ENCODE measurements around the gene SIGLEC11. TPM values are rescaled to one million over a fixed set of nuclear protein-coding genes. Genes with fewer than 3 reads are reported as not detected.
"Not testable (repeated sequence)": the region's sequence is repeated elsewhere in the genome, so short reads cannot be mapped to it uniquely, and the experiment has no call there.

SIGLEC11 gene
- polyA plus RNA-seq, 4 donors: 0.45 to 37.2 (median 0.80) TPM

DNA sequence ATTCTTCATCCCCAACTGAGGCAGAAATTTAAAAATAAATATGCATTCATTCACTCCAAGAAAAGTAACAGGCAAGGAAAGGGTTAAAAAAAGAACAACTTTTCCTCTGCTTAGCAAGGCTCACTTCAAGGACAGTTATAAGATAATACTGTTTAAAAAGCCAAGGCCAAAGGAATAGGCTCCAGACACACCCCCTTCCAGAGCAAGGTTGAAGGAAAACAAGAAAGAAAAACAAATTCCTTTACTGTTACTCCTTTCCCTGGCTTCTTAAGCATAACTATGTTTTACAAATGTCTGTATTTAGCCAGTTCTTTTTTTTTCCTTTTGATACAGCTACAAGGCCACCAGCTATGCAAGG, 8.5 kb downstream of the SIGLEC11 start:
- H3K4me1 ChIP-seq (ENCODE audit: control insufficient read depth in 3 of 3, insufficient read depth in 2 of 3, low read depth in 1 of 3, low read length in 2 of 3): peaks cover 0 to 46% (median 0%) of the 10 kb centered on the region in 3 donors
- peaks cover 0 to 22% (median 0%) of the 10 kb centered on the region in 3 donors for H3K36me3 ChIP-seq (ENCODE audit: control insufficient read depth in 3 of 3, insufficient read depth in 2 of 3, low read depth in 1 of 3, low read length in 3 of 3)
- H3K27me3 ChIP-seq (ENCODE audit: control insufficient read depth in 3 of 3, insufficient read depth in 3 of 3, low read length in 3 of 3): no peaks in the 10 kb centered on the region
- no peak for DNase-seq
- H3K27ac ChIP-seq (ENCODE audit: low read depth in 1 of 3, low read length in 2 of 3): no peak overlapping the region
- H3K9me3 ChIP-seq (ENCODE audit: control insufficient read depth in 2 of 2, insufficient read depth in 1 of 2, low read depth in 1 of 2, low read length in 1 of 2): no peaks in the 10 kb centered on the region
- no peak for FAIRE-seq
- no peak overlapping the region for H3K4me3 ChIP-seq (ENCODE audit: low read depth in 1 of 3, low read length in 3 of 3)

DNA sequence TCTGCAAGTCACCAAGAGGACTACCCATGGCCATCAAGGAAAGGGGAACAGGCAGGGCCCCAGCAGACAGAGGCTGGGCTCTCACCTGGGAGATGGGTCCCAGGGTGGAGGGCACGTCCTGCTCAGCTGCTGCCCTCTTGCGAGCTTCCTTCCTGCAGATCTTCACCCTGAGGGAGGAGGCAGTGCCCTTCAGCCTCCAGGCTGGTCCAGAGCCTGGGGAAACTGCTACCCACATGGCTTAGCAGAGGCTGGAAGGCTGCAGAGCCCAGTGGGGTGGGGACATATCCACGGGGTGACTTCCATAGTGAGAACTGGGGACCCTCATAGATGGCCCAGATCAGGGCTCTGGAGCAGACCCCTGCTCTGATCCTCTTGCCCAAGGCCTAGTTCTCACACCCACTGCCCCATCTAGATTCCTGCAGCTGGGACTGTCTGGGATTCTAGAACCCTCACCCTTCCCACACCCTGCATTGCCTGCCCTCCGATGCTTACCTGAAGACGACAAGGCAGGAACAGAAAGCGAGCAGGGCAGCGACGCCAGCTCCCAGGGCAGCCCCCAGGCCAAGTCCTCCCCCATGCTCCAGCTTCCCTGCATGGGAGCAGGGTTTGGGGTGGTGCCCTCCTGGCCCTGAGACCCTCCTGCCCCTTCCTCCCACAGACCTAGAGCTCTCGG, 9.0 kb downstream of the SIGLEC11 start:
- H3K9me3 ChIP-seq (ENCODE audit: control insufficient read depth in 2 of 2, insufficient read depth in 1 of 2, low read depth in 1 of 2, low read length in 1 of 2): no peaks in the 10 kb centered on the region
- H3K36me3 ChIP-seq (ENCODE audit: control insufficient read depth in 3 of 3, insufficient read depth in 2 of 3, low read depth in 1 of 3, low read length in 3 of 3): peaks cover 0 to 24% (median 0%) of the 10 kb centered on the region in 3 donors
- H3K27ac ChIP-seq (ENCODE audit: low read depth in 1 of 3, low read length in 2 of 3): no peak overlapping the region
- FAIRE-seq (no peak), DNase-seq (no peak)
- no peak overlapping the region for H3K4me3 ChIP-seq (ENCODE audit: low read depth in 1 of 3, low read length in 3 of 3)
- no peaks in the 10 kb centered on the region for H3K27me3 ChIP-seq (ENCODE audit: control insufficient read depth in 3 of 3, insufficient read depth in 3 of 3, low read length in 3 of 3)
- peaks cover 0 to 46% (median 0%) of the 10 kb centered on the region in 3 donors for H3K4me1 ChIP-seq (ENCODE audit: control insufficient read depth in 3 of 3, insufficient read depth in 2 of 3, low read depth in 1 of 3, low read length in 2 of 3)
- WGBS, 3 donors: 68 to 81% (median 79%) methylated on average over 9 of the region's 9 CpGs

DNA sequence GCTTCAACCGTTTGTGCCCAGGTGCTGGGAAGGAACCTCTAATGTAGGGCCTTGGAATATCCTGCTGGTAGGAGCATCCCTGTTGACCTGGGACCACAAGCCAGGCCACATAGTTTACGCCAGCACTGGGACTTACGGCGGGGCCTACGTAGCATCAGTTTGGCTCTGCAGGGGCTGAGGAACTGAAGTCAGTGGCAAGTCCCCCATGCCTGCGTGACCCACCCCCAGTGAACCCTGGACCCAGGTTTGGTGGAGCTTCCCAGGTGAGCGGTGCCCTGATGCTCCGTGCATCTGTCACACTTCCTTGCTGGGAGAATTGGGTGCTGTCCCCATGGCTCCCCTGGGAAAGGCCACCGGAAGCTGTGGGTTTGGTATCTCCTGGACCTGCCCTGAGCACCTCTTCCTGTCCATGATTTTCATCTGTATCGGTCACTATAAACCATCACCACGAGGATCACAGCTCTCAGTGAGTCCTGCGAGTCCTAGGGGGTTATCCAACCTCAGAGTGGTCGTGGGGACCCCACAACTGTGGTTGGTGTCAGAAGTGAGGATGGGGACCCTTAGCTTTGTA, 9.9 kb downstream of the SIGLEC11 start:
- Histone ChIP-seq H3K27me3 (ENCODE audit: control insufficient read depth in 3 of 3, insufficient read depth in 3 of 3, low read length in 3 of 3) (no peaks in the 10 kb centered on the region), H3K36me3 (ENCODE audit: control insufficient read depth in 3 of 3, insufficient read depth in 2 of 3, low read depth in 1 of 3, low read length in 3 of 3) (peaks cover 0 to 27% (median 0%) of the 10 kb centered on the region in 3 donors), H3K4me1 (ENCODE audit: control insufficient read depth in 3 of 3, insufficient read depth in 2 of 3, low read depth in 1 of 3, low read length in 2 of 3) (peaks cover 0 to 37% (median 0%) of the 10 kb centered on the region in 3 donors), H3K27ac (ENCODE audit: low read depth in 1 of 3, low read length in 2 of 3) (no peak overlapping the region), H3K4me3 (ENCODE audit: low read depth in 1 of 3, low read length in 3 of 3) (no peak overlapping the region), H3K9me3 (ENCODE audit: control insufficient read depth in 2 of 2, insufficient read depth in 1 of 2, low read depth in 1 of 2, low read length in 1 of 2) (no peaks in the 10 kb centered on the region)
- FAIRE-seq (no peak), DNase-seq (no peak)
- WGBS, 3 donors: 74 to 84% (median 77%) methylated on average over 13 of the region's 13 CpGs

DNA sequence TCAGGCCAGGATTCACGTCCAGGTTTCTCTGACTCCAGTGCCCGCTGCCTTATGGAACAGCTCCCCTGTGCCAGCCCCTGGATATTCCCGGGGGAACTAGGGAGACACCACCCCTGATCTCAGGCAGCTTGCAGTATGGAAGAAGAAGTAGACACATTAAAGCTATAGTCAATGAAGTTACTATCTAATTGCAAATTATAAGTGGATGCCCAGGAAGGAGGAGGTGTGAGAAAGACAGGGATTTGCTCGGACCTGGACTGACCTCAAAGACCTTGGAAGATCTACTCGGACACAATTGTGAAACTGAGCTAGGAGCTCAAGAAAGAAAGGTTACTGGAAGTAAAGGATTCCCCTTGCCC, 10.4 kb downstream of the SIGLEC11 start:
- Histone ChIP-seq H3K4me1 (ENCODE audit: control insufficient read depth in 3 of 3, insufficient read depth in 2 of 3, low read depth in 1 of 3, low read length in 2 of 3) (peaks cover 0 to 37% (median 0%) of the 10 kb centered on the region in 3 donors), H3K36me3 (ENCODE audit: control insufficient read depth in 3 of 3, insufficient read depth in 2 of 3, low read depth in 1 of 3, low read length in 3 of 3) (peaks cover 0 to 27% (median 0%) of the 10 kb centered on the region in 3 donors), H3K27me3 (ENCODE audit: control insufficient read depth in 3 of 3, insufficient read depth in 3 of 3, low read length in 3 of 3) (no peaks in the 10 kb centered on the region), H3K27ac (ENCODE audit: low read depth in 1 of 3, low read length in 2 of 3) (no peak overlapping the region), H3K4me3 (ENCODE audit: low read depth in 1 of 3, low read length in 3 of 3) (no peak overlapping the region), H3K9me3 (ENCODE audit: control insufficient read depth in 2 of 2, insufficient read depth in 1 of 2, low read depth in 1 of 2, low read length in 1 of 2) (no peaks in the 10 kb centered on the region)
- FAIRE-seq: no peak
- 82 to 88% (median 87%) methylated on average over 5 of the region's 5 CpGs for WGBS, 3 donors
- no peak for DNase-seq

DNA sequence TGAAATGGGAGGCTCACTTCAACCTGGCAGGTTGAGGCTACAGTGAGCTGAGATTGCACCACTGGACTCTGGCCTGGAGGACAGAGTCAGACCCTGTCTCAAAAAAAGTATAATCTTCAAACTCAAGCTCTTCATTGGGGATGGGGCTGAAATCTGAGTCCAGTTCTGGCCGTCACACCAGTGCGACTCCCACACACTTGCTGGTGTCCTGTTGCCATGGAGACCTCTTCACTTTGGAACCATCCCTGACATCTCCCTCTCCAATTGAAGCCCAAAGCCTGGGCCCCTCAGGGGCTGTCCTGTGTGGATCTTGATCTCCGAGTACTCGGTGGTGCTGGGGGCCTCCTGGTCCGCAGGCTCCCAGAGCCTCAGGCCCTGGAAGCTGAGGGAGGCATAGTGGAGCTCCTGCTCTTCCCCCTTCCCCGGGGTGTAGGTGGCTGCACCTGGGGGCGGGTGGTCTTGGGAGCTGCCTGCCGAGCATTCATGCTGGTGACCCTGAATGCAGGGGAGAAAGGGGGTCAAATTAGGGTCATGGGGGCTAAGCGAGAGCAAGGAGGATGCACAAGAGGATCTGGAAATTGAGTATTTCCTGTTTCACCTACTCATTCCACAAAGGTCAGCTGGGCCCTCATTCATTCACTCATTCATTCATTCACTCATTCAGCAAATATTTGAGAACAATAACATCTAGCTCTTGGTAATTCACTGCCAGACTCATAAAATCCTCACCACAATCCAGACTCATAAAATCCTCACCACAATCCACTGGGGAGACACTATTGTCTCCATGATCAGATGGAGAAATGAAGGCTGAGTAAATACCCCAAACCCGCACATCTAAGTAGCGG, 11.0 kb downstream of the SIGLEC11 start:
- Histone ChIP-seq H3K4me3 (ENCODE audit: low read depth in 1 of 3, low read length in 3 of 3) (no peak overlapping the region), H3K27ac (ENCODE audit: low read depth in 1 of 3, low read length in 2 of 3) (no peak overlapping the region), H3K9me3 (ENCODE audit: control insufficient read depth in 2 of 2, insufficient read depth in 1 of 2, low read depth in 1 of 2, low read length in 1 of 2) (no peaks in the 10 kb centered on the region), H3K27me3 (ENCODE audit: control insufficient read depth in 3 of 3, insufficient read depth in 3 of 3, low read length in 3 of 3) (no peaks in the 10 kb centered on the region), H3K36me3 (ENCODE audit: control insufficient read depth in 3 of 3, insufficient read depth in 2 of 3, low read depth in 1 of 3, low read length in 3 of 3) (peaks cover 0 to 27% (median 0%) of the 10 kb centered on the region in 3 donors), H3K4me1 (ENCODE audit: control insufficient read depth in 3 of 3, insufficient read depth in 2 of 3, low read depth in 1 of 3, low read length in 2 of 3) (peaks cover 0 to 31% (median 0%) of the 10 kb centered on the region in 3 donors)
- FAIRE-seq (no peak), DNase-seq (no peak)
- 81 to 93% (median 81%) methylated on average over 11 of the region's 11 CpGs for WGBS, 3 donors

DNA sequence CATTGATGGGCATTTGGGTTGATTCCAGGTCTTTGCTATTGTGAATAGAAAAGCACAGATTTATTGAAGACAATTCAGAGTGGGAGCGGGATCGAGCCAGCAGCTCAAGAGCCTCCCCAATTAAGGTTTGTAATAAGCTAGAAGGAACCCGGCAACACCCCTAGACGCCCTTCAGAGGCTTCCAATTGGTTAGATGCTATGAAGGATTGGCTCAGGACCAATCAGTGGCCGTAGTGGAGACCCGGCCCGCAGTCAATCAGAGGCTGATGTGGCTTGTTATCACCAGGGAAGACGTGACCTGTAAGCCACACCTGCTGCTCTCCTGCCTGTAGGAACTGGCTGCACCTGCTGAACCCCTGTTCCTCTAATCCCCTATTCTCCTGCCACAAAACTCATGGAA, 14.6 kb downstream of the SIGLEC11 start:
- no peak for DNase-seq
- H3K4me3 ChIP-seq (ENCODE audit: low read depth in 1 of 3, low read length in 3 of 3): no peak overlapping the region
- no peak for FAIRE-seq
- H3K27ac ChIP-seq (ENCODE audit: low read depth in 1 of 3, low read length in 2 of 3): no peak overlapping the region
- no peaks in the 10 kb centered on the region for H3K9me3 ChIP-seq (ENCODE audit: control insufficient read depth in 2 of 2, insufficient read depth in 1 of 2, low read depth in 1 of 2, low read length in 1 of 2)
- H3K4me1 ChIP-seq (ENCODE audit: control insufficient read depth in 3 of 3, insufficient read depth in 2 of 3, low read depth in 1 of 3, low read length in 2 of 3): no peaks in the 10 kb centered on the region
- no peaks in the 10 kb centered on the region for H3K27me3 ChIP-seq (ENCODE audit: control insufficient read depth in 3 of 3, insufficient read depth in 3 of 3, low read length in 3 of 3)
- H3K36me3 ChIP-seq (ENCODE audit: control insufficient read depth in 3 of 3, insufficient read depth in 2 of 3, low read depth in 1 of 3, low read length in 3 of 3): peaks cover 0 to 22% (median 0%) of the 10 kb centered on the region in 3 donors
- WGBS, 3 donors: 58 to 76% (median 66%) methylated on average over 8 of the region's 8 CpGs

DNA sequence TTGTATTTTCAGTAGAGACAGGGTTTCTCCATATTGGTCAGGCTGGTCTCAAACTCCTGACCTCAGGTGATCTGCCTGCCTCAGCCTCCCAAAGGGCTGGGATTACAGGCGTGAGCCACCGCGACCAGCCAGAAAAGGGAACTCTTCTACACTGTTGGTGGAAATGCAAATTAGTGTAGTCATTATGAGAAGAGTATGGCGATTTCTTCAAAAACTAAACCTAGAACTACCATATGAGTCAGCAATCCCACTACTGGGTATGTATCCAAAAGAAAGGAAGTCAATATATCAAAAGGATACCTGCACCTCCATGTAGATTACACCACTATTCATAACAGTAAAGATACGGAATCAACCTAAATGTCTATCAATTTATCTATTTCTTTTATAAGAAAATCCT, 16.4 kb downstream of the SIGLEC11 start:
- H3K4me3 ChIP-seq (ENCODE audit: low read depth in 1 of 3, low read length in 3 of 3); H3K27me3 ChIP-seq (ENCODE audit: control insufficient read depth in 3 of 3, insufficient read depth in 3 of 3, low read length in 3 of 3); FAIRE-seq; H3K4me1 ChIP-seq (ENCODE audit: control insufficient read depth in 3 of 3, insufficient read depth in 2 of 3, low read depth in 1 of 3, low read length in 2 of 3); DNase-seq; H3K9me3 ChIP-seq (ENCODE audit: control insufficient read depth in 2 of 2, insufficient read depth in 1 of 2, low read depth in 1 of 2, low read length in 1 of 2); H3K27ac ChIP-seq (ENCODE audit: low read depth in 1 of 3, low read length in 2 of 3): not testable (repeated sequence)
- H3K36me3 ChIP-seq (ENCODE audit: control insufficient read depth in 3 of 3, insufficient read depth in 2 of 3, low read depth in 1 of 3, low read length in 3 of 3): peaks cover 0 to 10% (median 0%) of the 10 kb centered on the region in 3 donors
- WGBS, 3 donors: 66 to 81% (median 72%) methylated on average over 5 of the region's 5 CpGs

- no peaks in the 10 kb centered on the region for H3K27me3 ChIP-seq (ENCODE audit: control insufficient read depth in 3 of 3, insufficient read depth in 3 of 3, low read length in 3 of 3)
- H3K4me1 ChIP-seq (ENCODE audit: control insufficient read depth in 3 of 3, insufficient read depth in 2 of 3, low read depth in 1 of 3, low read length in 2 of 3): peaks cover 0 to 2% (median 0%) of the 10 kb centered on the region in 3 donors
- H3K27ac ChIP-seq (ENCODE audit: low read depth in 1 of 3, low read length in 2 of 3): no peak overlapping the region
- 79 to 85% (median 80%) methylated on average over 5 of the region's 5 CpGs for WGBS, 3 donors
- DNase-seq: no peak
- no peak overlapping the region for H3K4me3 ChIP-seq (ENCODE audit: low read depth in 1 of 3, low read length in 3 of 3)
- H3K9me3 ChIP-seq (ENCODE audit: control insufficient read depth in 2 of 2, insufficient read depth in 1 of 2, low read depth in 1 of 2, low read length in 1 of 2): no peaks in the 10 kb centered on the region
- FAIRE-seq: no peak
- H3K36me3 ChIP-seq (ENCODE audit: control insufficient read depth in 3 of 3, insufficient read depth in 2 of 3, low read depth in 1 of 3, low read length in 3 of 3): peaks cover 0 to 4% (median 0%) of the 10 kb centered on the region in 3 donors
Measured at GRCh38 chr19:49940482-49940791, 20.5 kb downstream of the SIGLEC11 start.
